Omental fat pad (tissue), 4 donors: ENCODE measurements around the gene CGRRF1. TPM values are rescaled to one million over a fixed set of nuclear protein-coding genes. Genes with fewer than 3 reads are reported as not detected.

Experiments used
- ATAC-seq: fragments of 150-250 bp; one replicate; pipeline ENCODE4 v1.9.1; 2016; ENCODE audit warnings: mild to moderate bottlenecking, moderate library complexity; ENCODE audit not compliant: low FRiP score
- DNase-seq: peaks from one replicate; pipeline ENCODE4 v3.0.0-alpha.2; 2019; ENCODE audit warnings: low spot score
- CTCF ChIP-seq, 3 donors: fragments of 450-650 bp; IDR thresholded peaks; one replicate each; pipeline ENCODE4 v1.5.1; 2016 to 2017; ENCODE audit warnings: antibody characterized with exemption in 3 of 3, mild to moderate bottlenecking in 3 of 3, moderate library complexity in 2 of 3
- total RNA-seq, 4 donors: library from RNA; depleted of rRNA; stranded (reverse); fragments of >200 nt; gene quantifications; one replicate each; pipeline ENCODE4 v1.1.0, GENCODE V29; 2016

Gene CGRRF1
- total RNA-seq, 4 donors from 2014 or later: 18.0 to 21.8 (median 18.9) TPM

- TF ChIP-seq CTCF (IDR thresholded peaks at IDR 0.05): no peak
- ATAC-seq (no peak), DNase-seq (no peak)
Measured at GRCh38 chr14:54489318-54489683, 20.4 kb upstream of the CGRRF1 start.

GRCh38 chr14:54489731-54490444, 19.8 kb upstream of the CGRRF1 start:
- ATAC-seq (no peak), DNase-seq (no peak)
- TF ChIP-seq CTCF (IDR thresholded peaks at IDR 0.05): no peak

GRCh38 chr14:54490445-54491175, 19.1 kb upstream of the CGRRF1 start:
- ATAC-seq: no peak
- no peak for DNase-seq
- no peak for TF ChIP-seq CTCF (IDR thresholded peaks at IDR 0.05)

DNA sequence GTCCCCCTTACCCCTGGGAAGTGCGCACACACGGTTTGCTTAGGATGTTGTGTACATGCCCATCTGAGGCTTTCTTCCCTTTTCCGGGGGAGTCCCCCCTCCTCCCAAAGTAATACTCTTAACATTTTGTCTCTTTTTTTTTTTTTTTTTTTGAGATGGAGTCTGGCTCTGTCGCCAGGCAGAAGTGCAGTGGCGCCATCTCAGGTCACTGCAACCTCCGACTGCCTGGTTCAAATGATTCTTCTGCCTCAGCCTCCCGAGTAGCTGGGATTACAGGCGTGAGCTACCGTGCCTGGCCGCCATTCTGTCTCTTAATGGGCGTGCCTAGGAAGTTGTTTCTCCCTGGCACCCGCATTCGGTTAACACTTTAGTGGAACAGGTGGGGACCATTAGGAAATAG, 16.4 kb upstream of the CGRRF1 start:
- no peak for DNase-seq
- TF ChIP-seq CTCF (IDR thresholded peaks at IDR 0.05): no peak
- no peak for ATAC-seq

- no peak for DNase-seq
- TF ChIP-seq CTCF (IDR thresholded peaks at IDR 0.05): no peak
- ATAC-seq: no peak
Measured at GRCh38 chr14:54497224-54497623, 12.5 kb upstream of the CGRRF1 start.

GRCh38 chr14:54498095-54498531, 11.6 kb upstream of the CGRRF1 start:
- DNase-seq: no peak
- ATAC-seq: no peak
- TF ChIP-seq CTCF (IDR thresholded peaks at IDR 0.05): no peak

DNA sequence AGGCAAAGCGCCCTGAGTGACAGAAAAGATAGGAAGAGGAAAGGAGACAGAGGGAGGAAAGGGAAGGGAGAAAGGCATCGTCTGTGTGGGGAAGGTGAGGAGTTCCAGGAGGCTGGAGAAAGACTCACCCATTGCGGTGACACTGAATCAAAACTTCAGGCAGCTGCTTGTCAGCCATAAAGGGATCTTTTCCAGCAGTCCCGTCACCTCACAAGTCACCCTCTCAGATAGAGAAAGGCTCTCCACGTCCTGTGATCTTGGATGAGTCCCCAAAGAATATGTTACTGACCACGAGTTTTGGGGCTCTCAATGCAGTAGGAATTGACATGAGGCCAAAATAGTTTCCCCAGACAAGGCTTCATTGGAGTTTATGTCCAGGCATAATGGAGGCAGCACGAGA, 11.1 kb upstream of the CGRRF1 start:
- no peak for DNase-seq
- no peak for ATAC-seq
- no peak for TF ChIP-seq CTCF (IDR thresholded peaks at IDR 0.05)
